K562 (cell line): ENCODE measurements around the gene ANTKMT. TPM values are rescaled to one million over a fixed set of nuclear protein-coding genes. Genes with fewer than 3 reads are reported as not detected.
A peak's percentile ranks its signal among the peaks of the same experiment; 100 is the strongest.

Source experiments
- ATAC-seq: fragments of 200-7000 bp; cut with Tn5 transposase; 3 replicates; pipeline ENCODE4 v1.9.1; 2020; ENCODE audit warnings: moderate library complexity
- BruUV-seq: library from RNA; stranded (reverse); fragments of 400-500 nt; replicated peaks from 2 replicates; lab custom pipeline; 2021; lab: Mats Ljungman, UMichigan
- CTCF ChIA-PET: fragments of 300-600 bp; formaldehyde crosslinking; extraction: SDS; loops from one replicate; lab custom pipeline; 2021; ENCODE audit warnings: low intra/inter-chr PET ratio; lab: Yijun Ruan, JAX
- POLR2A ChIA-PET: fragments of 300-600, 350-650 bp; sonication (Branson Sonifier 250); formaldehyde crosslinking; extraction: SDS; loops from one replicate; lab custom pipeline; 2021; ENCODE audit warnings: antibody characterized with exemption, inconsistent platforms; lab: Yijun Ruan, JAX
- DNase-seq, 4 experiments: peaks; one replicate each; pipeline versions ENCODE4 v3.0.0 to v3.0.0-alpha.2; 2011 to 2018; ENCODE audit warnings: low spot score in 3 of 4, mixed read lengths in 3 of 4; ENCODE audit errors: extremely low read depth in 1 of 4
- FAIRE-seq: peaks from 2 replicates; lab custom pipeline; 2011; peaks lifted over from hg19 to GRCh38; lab: Jason Lieb, UNC
- H2AFZ ChIP-seq: 2 replicates; pipeline ENCODE4 v1.6.0; 2011; ENCODE audit warnings: low read depth, low read length, control low read depth, inconsistent platforms
- H3K27ac ChIP-seq: fragments of 200-600 bp; 3 replicates; pipeline ENCODE4 v1.8.0; 2011; ENCODE audit warnings: low read depth, mild to moderate bottlenecking, control low read depth, inconsistent platforms, low read length, moderate library complexity, mixed read lengths; ENCODE audit errors: extremely low read depth
- H3K27me3 ChIP-seq, 2 experiments: fragments of 300-600 bp in 1 of 2; 2 replicates in 1 of 2; 3 replicates in 1 of 2; pipeline versions ENCODE4 v1.6.0 to v1.8.0; 2011; ENCODE audit warnings: inconsistent platforms in 2 of 2, low read length in 2 of 2, mild to moderate bottlenecking in 1 of 2, mixed read lengths in 1 of 2, moderate library complexity in 1 of 2; ENCODE audit not compliant: control insufficient read depth in 2 of 2, insufficient read depth in 2 of 2
- H3K36me3 ChIP-seq: fragments of 300-600 bp; 3 replicates; pipeline ENCODE4 v1.8.0; 2011; ENCODE audit warnings: mild to moderate bottlenecking, low read length, inconsistent platforms; ENCODE audit not compliant: control insufficient read depth, insufficient read depth
- H3K4me1 ChIP-seq, 2 experiments: fragments of 200-600 bp in 1 of 2; replicated peaks in 1 of 2; 2 replicates in 1 of 2; 3 replicates in 1 of 2; pipeline versions ENCODE4 v1.5.1 to v1.8.0; 2011; ENCODE audit warnings: inconsistent platforms in 2 of 2, low read length in 2 of 2, mild to moderate bottlenecking in 1 of 2, mixed read lengths in 1 of 2, moderate library complexity in 1 of 2; ENCODE audit not compliant: control insufficient read depth in 2 of 2, insufficient read depth in 2 of 2
- H3K4me2 ChIP-seq: 2 replicates; pipeline ENCODE4 v1.6.1; 2011; ENCODE audit warnings: low read length, control low read depth, inconsistent platforms, mixed read lengths; ENCODE audit not compliant: insufficient read depth
- H3K4me3 ChIP-seq: fragments of 200-600 bp; sonication (generic), shearing (Covaris generic); 2 replicates; pipeline ENCODE4 v1.5.1; 2016; ENCODE audit warnings: control low read depth, inconsistent platforms
- H3K79me2 ChIP-seq: fragments of 200-600 bp; 3 replicates; pipeline ENCODE4 v1.8.0; 2011; ENCODE audit warnings: low read length, inconsistent platforms; ENCODE audit not compliant: control insufficient read depth, insufficient read depth
- H3K9ac ChIP-seq, 2 experiments: 2 replicates each; pipeline versions ENCODE4 v1.6.0 to v1.6.1; 2011; ENCODE audit warnings: low read depth in 2 of 2, low read length in 2 of 2, control low read depth in 1 of 2, inconsistent platforms in 1 of 2, mild to moderate bottlenecking in 1 of 2, mixed read lengths in 1 of 2; ENCODE audit not compliant: insufficient read depth in 1 of 2
- H3K9me1 ChIP-seq: one replicate; pipeline ENCODE4 v1.6.0; 2011; ENCODE audit warnings: inconsistent platforms, mild to moderate bottlenecking, low read length, moderate library complexity; ENCODE audit not compliant: control insufficient read depth, insufficient read depth
- H3K9me3 ChIP-seq: replicated peaks from 2 replicates; pipeline ENCODE4 v1.5.1; 2011; ENCODE audit warnings: low read depth, low read length, inconsistent platforms; ENCODE audit not compliant: control insufficient read depth, insufficient read depth
- H4K20me1 ChIP-seq: replicated peaks from 2 replicates; pipeline ENCODE4 v1.6.1; 2011; ENCODE audit warnings: low read length, inconsistent platforms, mixed read lengths; ENCODE audit not compliant: control insufficient read depth, insufficient read depth
- CREB3 ChIP-seq: fragments of 450-650 bp; conservative IDR thresholded peaks from 2 replicates; pipeline ENCODE4 v1.6.1; 2016; ENCODE audit warnings: missing genetic modification characterization, low read depth, mild to moderate bottlenecking, missing compliant biosample characterization, moderate library complexity
- KDM5B ChIP-seq: fragments of 200-600 bp; sonication (generic); IDR thresholded peaks from 2 replicates; pipeline ENCODE4 v1.6.1; 2012; ENCODE audit warnings: low read depth, mild to moderate bottlenecking, moderate library complexity, low read length, control low read depth, inconsistent platforms; ENCODE audit not compliant: insufficient replicate concordance
- SREBF1 ChIP-seq: fragments of 150-350 bp; IDR thresholded peaks from 2 replicates; pipeline ENCODE4 v1.6.1; 2014; ENCODE audit warnings: antibody characterized with exemption, low read depth, low read length, borderline replicate concordance
- WGBS: fragments of 100-300 bp; shearing (Covaris generic); methylation state at CpG from one replicate; pipeline ENCODE4 v1.1.6; 2016; ENCODE audit warnings: low coverage, mixed read lengths; ENCODE audit not compliant: insufficient coverage; ENCODE audit errors: missing lambda C conversion rate; 5-methylcytosine and 5-hydroxymethylcytosine counted together
- in situ Hi-C: fragments of 300-500 bp; cut with MboI; formaldehyde crosslinking; loops from 4 replicates; pipeline ENCODE4 v1.15.0; 2018; ENCODE audit warnings: inconsistent platforms, mixed read lengths
- intact Hi-C: fragments of 100-400 bp; cut with micrococcal nuclease; formaldehyde crosslinking; loops from 2 replicates; pipeline ENCODE4 v1.14.2; 2022
- polyA plus RNA-seq, 8 experiments: library from polyadenylated mRNA; depleted of rRNA in 4 of 8; stranded (reverse) in 5 of 8; unstranded in 3 of 8; fragments of >200 nt; fragmentation: Nextera tagmentation in 2 of 8; fragmentation: Illumina TruSeq in 1 of 8; extraction: Ambion mirVana in 2 of 8; extraction: Trizol in 1 of 8; gene quantifications; 2 replicates each; pipeline versions ENCODE4 v1.2.1 to v1.2.3, GENCODE V29; 2011 to 2014; ENCODE audit warnings: inconsistent platforms in 1 of 8, missing spikeins in 1 of 8
- total RNA-seq, 7 experiments: library from RNA; depleted of rRNA in 6 of 7; stranded (reverse); fragments of >200 nt in 6 of 7; fragmentation: Illumina TruSeq in 2 of 7; extraction: Trizol in 2 of 7; gene quantifications; 2 replicates each; pipeline versions ENCODE4 v1.2.1 to v1.2.3, GENCODE V29; 2011 to 2021; ENCODE audit warnings: low replicate concordance in 1 of 7

ANTKMT gene
- total and polyA plus RNA-seq, 9 of the 15 experiments (the other 6 are each of a cell fraction or from before 2014, with no cell fraction given): 0.58 to 217 (median 19.1) TPM

DNA sequence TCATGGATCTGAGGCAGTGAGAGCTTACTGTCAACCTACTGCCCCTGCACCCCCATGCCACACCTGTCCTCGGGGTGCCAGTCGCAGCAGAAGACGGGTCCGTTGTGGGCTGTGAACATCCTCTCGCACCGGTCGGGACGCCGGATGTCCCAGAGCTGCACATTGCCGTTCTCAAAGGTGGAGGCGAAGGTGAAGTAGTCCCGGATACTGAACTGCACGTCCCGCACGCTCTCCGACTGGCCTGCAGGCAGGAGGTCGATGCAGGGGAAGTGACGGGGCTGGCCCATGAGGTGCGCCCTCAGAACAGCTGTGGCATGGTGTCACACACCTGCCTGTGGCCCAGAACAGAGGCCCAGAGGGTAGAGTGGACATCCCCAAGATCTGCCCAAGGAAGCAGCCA lies 33.4 kb upstream of the ANTKMT start:
- 96% methylated on average over 14 of the region's 19 CpGs for WGBS
- H3K9me1 ChIP-seq: peaks cover 7% of the 10 kb centered on the region
- H3K9me3 ChIP-seq: no peaks in the 10 kb centered on the region
- POLR2A ChIA-PET: interaction anchor here (0.6 to 1.4 kb wide), 2 partner anchors 8 to 116 kb away, joined by 3 to 5 read pairs; no protein-coding TSS in a partner anchor
- peaks cover 7% of the 10 kb centered on the region for H4K20me1 ChIP-seq
- BruUV-seq: no TSS peak
- intact Hi-C loops: no loop called here
- DNase-seq: no peak
- H3K36me3 ChIP-seq: peaks cover 52% of the 10 kb centered on the region; the same call in 2 of the 3 replicates
- no peak overlapping the region for H2AFZ ChIP-seq
- TF ChIP-seq KDM5B (peak; percentile 17), CREB3 (no peak), SREBF1 (no peak)
- TF ChIP-seq, all 486 proteins: peak for 1
- Histone ChIP-seq H3K27ac (no peak overlapping the region), H3K9ac (peak overlapping the region in 1 of 2 experiments; percentile 81; a peak in 2 of 4 replicates), H3K27me3 (no peaks in the 10 kb centered on the region), H3K4me1 (peaks cover 16 to 85% of the 10 kb centered on the region in 2 experiments), H3K4me3 (no peak overlapping the region), H3K79me2 (peaks cover 32% of the 10 kb centered on the region), H3K4me2 (no peak overlapping the region)
- CTCF ChIA-PET: no interaction called here
- FAIRE-seq: no peak
- in situ Hi-C loops: no loop called here
- no peak for ATAC-seq
